ENCODE measurements around the gene WDFY2. TPM values are rescaled to one million over a fixed set of nuclear protein-coding genes. Genes with fewer than 3 reads are reported as not detected.

WDFY2 gene
- total and polyA plus RNA-seq, 12 donors: 13.2 to 38.6 (median 26.0) TPM

DNA sequence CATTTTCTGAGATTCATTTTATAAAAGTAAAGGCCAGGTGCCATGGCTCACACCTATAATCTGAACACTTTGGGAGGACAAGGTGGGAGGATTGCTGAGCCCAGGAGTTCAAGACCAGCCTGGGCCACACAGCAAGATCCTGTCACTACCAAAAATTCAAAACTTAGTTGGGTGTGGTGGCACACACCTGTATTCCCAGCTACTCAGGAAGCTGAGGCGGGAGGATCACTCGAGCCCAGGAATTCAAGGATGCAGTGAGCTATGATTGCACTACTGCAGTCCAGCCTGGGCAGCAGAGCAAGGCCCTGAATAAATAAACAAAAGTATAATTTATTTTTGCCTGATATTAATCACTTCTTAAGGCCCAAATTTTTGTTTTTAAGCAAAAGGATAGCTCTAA is 179.2 kb downstream of the WDFY2 start:
- H3K9me3 ChIP-seq (replicated peaks in 1 of 3): no peaks in the 10 kb centered on the region
- H3K4me1 ChIP-seq (replicated peaks in 1 of 2): peaks cover 0 to 4% of the 10 kb centered on the region in 2 donors
- TF ChIP-seq POLR2A (IDR thresholded peaks at IDR 0.05): no peak
- TF ChIP-seq, protein P1, sequence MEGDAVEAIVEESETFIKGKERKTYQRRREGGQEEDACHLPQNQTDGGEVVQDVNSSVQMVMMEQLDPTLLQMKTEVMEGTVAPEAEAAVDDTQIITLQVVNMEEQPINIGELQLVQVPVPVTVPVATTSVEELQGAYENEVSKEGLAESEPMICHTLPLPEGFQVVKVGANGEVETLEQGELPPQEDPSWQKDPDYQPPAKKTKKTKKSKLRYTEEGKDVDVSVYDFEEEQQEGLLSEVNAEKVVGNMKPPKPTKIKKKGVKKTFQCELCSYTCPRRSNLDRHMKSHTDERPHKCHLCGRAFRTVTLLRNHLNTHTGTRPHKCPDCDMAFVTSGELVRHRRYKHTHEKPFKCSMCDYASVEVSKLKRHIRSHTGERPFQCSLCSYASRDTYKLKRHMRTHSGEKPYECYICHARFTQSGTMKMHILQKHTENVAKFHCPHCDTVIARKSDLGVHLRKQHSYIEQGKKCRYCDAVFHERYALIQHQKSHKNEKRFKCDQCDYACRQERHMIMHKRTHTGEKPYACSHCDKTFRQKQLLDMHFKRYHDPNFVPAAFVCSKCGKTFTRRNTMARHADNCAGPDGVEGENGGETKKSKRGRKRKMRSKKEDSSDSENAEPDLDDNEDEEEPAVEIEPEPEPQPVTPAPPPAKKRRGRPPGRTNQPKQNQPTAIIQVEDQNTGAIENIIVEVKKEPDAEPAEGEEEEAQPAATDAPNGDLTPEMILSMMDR (IDR thresholded peaks at IDR 0.05): no peak
- no peak for DNase-seq
- no peak overlapping the region for H3K27ac ChIP-seq
- no peaks in the 10 kb centered on the region for H3K27me3 ChIP-seq
- intact Hi-C loops (cut with DNase I): no loop called here
- peaks cover 0 to 48% of the 10 kb centered on the region in 2 donors for H3K36me3 ChIP-seq (replicated peaks in 1 of 2)
- 84 to 97% (median 90%) methylated on average over 2 of the region's 2 CpGs for WGBS, 4 donors
- H3K4me3 ChIP-seq: no peak overlapping the region

DNA sequence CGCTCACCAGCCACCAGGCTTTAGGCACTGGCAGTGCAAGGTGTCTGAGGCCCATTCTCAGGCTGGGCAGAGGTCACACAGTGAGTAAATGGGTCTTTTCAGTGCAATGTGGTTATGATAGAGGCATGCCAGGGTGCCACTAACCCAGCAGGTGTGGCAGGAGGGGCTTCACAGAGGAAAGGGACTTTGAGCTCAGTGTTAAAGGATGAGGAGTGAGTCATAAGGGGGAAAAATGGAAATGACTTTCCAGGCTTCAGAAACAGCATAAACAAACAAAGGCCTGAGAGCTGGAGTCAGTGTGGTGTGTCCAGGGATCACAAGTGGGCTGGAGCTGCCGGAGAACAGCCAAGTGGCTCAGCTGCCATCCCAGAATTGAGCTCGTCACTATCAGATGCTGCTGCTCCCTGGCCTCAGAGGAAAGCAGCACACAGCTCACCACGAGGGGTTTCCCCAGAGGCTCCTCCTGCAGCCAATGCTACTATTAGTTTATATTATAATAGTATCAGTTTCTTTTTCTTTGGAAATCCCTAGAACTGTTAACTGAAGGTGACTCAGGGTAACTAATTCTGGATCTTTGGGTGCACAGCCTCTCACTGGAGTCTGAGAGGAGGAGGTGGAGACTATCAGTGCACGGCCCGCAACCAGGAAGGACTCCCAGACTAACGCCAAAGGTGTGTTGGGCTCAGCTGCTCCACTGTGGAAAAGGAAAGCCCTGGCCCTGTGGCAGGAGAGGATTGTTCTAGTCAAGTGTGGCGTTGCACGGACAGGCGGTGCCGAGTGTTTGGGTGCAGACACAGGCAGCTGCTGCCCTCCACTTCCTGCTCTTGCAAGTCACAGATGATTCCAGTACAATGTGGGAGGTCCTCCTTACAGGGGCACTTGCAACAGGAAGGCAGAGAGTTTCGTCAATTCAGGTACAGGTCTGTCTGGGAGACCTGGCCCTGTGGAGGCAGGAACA is 180.2 kb downstream of the WDFY2 start:
- TF ChIP-seq, protein P1 (IDR thresholded peaks at IDR 0.05): no peak
- TF ChIP-seq POLR2A (IDR thresholded peaks at IDR 0.05): no peak
- H3K36me3 ChIP-seq (replicated peaks in 1 of 2): peaks cover 0 to 38% of the 10 kb centered on the region in 2 donors
- no peak overlapping the region for H3K4me3 ChIP-seq
- no peaks in the 10 kb centered on the region for H3K9me3 ChIP-seq (replicated peaks in 1 of 3)
- peak in 1 of 7 donors; percentile 31 for DNase-seq
- no peaks in the 10 kb centered on the region for H3K27me3 ChIP-seq
- WGBS, 4 donors: 53 to 82% (median 70%) methylated on average over 9 to 12 of the region's 12 CpGs
- peak overlapping the region in 3 of 5 donors; percentile 7 to 70 (median 45) for H3K27ac ChIP-seq
- intact Hi-C loops (cut with DNase I): no loop called here
- peaks cover 2 to 11% of the 10 kb centered on the region in 2 donors for H3K4me1 ChIP-seq (replicated peaks in 1 of 2)

DNA sequence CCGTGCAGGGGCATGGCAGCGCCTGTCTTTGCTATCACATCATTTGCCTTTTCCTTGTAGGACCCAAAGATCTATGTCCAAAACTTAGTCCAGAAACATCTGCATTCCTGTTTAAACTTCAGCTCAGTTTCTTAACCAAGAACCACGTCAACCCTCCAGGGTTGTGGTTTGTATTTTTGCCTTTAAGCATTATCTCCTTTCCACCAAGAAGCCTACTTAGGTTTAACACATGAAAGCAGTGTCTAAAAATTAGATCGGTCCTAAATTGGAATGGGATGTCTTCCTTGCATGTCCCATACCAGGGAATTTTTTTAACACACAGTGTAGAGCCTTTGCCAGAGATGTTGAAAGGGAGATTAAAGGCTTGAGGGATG is 180.9 kb downstream of the WDFY2 start:
- H3K27ac ChIP-seq: peak overlapping the region in 2 of 5 donors; percentile 45 to 70

GRCh38 chr13:51767100-51767499 is 182.8 kb downstream of the WDFY2 start:
- intact Hi-C loops (cut with DNase I): no loop called here
- Histone ChIP-seq H3K27me3 (no peaks in the 10 kb centered on the region), H3K27ac (no peak overlapping the region), H3K4me3 (no peak overlapping the region), H3K9me3 (replicated peaks in 1 of 3) (no peaks in the 10 kb centered on the region), H3K36me3 (replicated peaks in 1 of 2) (peaks cover 0 to 13% of the 10 kb centered on the region in 2 donors), H3K4me1 (replicated peaks in 1 of 2) (peaks cover 4 to 26% of the 10 kb centered on the region in 2 donors)
- 86 to 98% (median 92%) methylated on average over 8 of the region's 8 CpGs for WGBS, 4 donors
- no peak for DNase-seq
- TF ChIP-seq POLR2A (IDR thresholded peaks at IDR 0.05): no peak
- TF ChIP-seq, protein P1 (IDR thresholded peaks at IDR 0.05): no peak

More for the DNA sequence above, 180.9 kb downstream of the WDFY2 start:
- Histone ChIP-seq H3K9me3 (replicated peaks in 1 of 3) (no peaks in the 10 kb centered on the region), H3K4me3 (no peak overlapping the region), H3K4me1 (replicated peaks in 1 of 2) (peaks cover 4 to 18% of the 10 kb centered on the region in 2 donors), H3K36me3 (replicated peaks in 1 of 2) (peaks cover 0 to 31% of the 10 kb centered on the region in 2 donors), H3K27me3 (no peaks in the 10 kb centered on the region)
- DNase-seq: no peak
- TF ChIP-seq, protein P1 (IDR thresholded peaks at IDR 0.05): no peak
- no peak for TF ChIP-seq POLR2A (IDR thresholded peaks at IDR 0.05)
- WGBS, 4 donors: 86 to 93% (median 87%) methylated on average over 4 of the region's 4 CpGs
- intact Hi-C loops (cut with DNase I): no loop called here
